NT2/D1 (cell line): ENCODE results near the gene SPRY4.

Source experiments
- SUZ12 ChIP-seq: IDR thresholded peaks from 2 replicates; pipeline ENCODE4 v1.6.1; 2011; ENCODE audit not compliant: insufficient read length, insufficient read depth; ENCODE audit errors: extremely low read depth
- ZNF274 ChIP-seq: IDR thresholded peaks from 2 replicates; pipeline ENCODE4 v1.6.1; 2011; ENCODE audit warnings: mild to moderate bottlenecking, low read depth, low read length

GRCh38 chr5:142324136-142324870 is 518 bp downstream of the SPRY4 start:
- TF ChIP-seq SUZ12 (no peak), ZNF274 (no peak)
